HL-60 (cell line): Measurements from ENCODE around the gene HSD17B12.

Experiments used
- GABPA ChIP-seq: IDR thresholded peaks from 2 replicates; pipeline ENCODE4 v1.6.1; 2012; ENCODE audit warnings: low read depth
- POLR2AphosphoS5 ChIP-seq: IDR thresholded peaks from 2 replicates; pipeline ENCODE4 v1.6.1; 2012; ENCODE audit warnings: low read depth
- SPI1 ChIP-seq: IDR thresholded peaks from 2 replicates; pipeline ENCODE4 v1.6.1; 2012; ENCODE audit warnings: low read depth, mild to moderate bottlenecking, borderline replicate concordance
- TF ChIP-seq, protein P1 (sequence below): IDR thresholded peaks from one replicate; pipeline ENCODE4 v1.5.1; 2011; ENCODE audit warnings: low read length, control low read depth, inconsistent platforms; ENCODE audit not compliant: insufficient read depth
- TF ChIP-seq, protein P2 (sequence below): IDR thresholded peaks from 2 replicates; pipeline ENCODE4 v1.6.1; 2012; ENCODE audit warnings: low read depth; ENCODE audit not compliant: insufficient replicate concordance

DNA sequence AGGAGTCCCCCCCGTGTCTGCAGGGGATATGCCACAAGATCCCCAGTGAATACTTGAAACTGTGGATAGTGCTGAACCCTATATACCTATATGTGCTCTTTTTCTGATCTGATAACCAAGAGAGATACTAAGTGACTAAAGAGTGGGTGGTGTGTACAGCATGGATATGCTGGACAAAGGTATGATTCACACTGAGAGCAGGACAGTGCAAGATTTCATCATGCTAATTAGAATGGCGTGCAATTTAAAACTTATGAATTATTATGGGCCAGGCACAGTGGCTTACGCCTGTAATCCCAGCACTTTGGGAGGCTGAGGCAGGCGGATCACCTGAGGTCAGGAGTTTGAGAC lies 109.9 kb downstream of the HSD17B12 start:
- TF ChIP-seq, protein P1, sequence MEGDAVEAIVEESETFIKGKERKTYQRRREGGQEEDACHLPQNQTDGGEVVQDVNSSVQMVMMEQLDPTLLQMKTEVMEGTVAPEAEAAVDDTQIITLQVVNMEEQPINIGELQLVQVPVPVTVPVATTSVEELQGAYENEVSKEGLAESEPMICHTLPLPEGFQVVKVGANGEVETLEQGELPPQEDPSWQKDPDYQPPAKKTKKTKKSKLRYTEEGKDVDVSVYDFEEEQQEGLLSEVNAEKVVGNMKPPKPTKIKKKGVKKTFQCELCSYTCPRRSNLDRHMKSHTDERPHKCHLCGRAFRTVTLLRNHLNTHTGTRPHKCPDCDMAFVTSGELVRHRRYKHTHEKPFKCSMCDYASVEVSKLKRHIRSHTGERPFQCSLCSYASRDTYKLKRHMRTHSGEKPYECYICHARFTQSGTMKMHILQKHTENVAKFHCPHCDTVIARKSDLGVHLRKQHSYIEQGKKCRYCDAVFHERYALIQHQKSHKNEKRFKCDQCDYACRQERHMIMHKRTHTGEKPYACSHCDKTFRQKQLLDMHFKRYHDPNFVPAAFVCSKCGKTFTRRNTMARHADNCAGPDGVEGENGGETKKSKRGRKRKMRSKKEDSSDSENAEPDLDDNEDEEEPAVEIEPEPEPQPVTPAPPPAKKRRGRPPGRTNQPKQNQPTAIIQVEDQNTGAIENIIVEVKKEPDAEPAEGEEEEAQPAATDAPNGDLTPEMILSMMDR, result no peak
- TF ChIP-seq POLR2AphosphoS5, result no peak
- TF ChIP-seq, protein P2, sequence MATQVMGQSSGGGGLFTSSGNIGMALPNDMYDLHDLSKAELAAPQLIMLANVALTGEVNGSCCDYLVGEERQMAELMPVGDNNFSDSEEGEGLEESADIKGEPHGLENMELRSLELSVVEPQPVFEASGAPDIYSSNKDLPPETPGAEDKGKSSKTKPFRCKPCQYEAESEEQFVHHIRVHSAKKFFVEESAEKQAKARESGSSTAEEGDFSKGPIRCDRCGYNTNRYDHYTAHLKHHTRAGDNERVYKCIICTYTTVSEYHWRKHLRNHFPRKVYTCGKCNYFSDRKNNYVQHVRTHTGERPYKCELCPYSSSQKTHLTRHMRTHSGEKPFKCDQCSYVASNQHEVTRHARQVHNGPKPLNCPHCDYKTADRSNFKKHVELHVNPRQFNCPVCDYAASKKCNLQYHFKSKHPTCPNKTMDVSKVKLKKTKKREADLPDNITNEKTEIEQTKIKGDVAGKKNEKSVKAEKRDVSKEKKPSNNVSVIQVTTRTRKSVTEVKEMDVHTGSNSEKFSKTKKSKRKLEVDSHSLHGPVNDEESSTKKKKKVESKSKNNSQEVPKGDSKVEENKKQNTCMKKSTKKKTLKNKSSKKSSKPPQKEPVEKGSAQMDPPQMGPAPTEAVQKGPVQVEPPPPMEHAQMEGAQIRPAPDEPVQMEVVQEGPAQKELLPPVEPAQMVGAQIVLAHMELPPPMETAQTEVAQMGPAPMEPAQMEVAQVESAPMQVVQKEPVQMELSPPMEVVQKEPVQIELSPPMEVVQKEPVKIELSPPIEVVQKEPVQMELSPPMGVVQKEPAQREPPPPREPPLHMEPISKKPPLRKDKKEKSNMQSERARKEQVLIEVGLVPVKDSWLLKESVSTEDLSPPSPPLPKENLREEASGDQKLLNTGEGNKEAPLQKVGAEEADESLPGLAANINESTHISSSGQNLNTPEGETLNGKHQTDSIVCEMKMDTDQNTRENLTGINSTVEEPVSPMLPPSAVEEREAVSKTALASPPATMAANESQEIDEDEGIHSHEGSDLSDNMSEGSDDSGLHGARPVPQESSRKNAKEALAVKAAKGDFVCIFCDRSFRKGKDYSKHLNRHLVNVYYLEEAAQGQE, result no peak
- TF ChIP-seq GABPA, result no peak
- no peak for TF ChIP-seq SPI1
